Measurements from ENCODE around the gene QPRT. TPM values are rescaled to one million over a fixed set of nuclear protein-coding genes. Genes with fewer than 3 reads are reported as not detected.

QPRT gene
- total and polyA plus RNA-seq, 2 of the 13 experiments (the other 11 are each of a cell fraction or from before 2014, with no cell fraction given) = 130 to 218 TPM

GRCh38 chr16:29641561-29641960, 37.4 kb upstream of the QPRT start (continued):
- TF ChIP-seq REXO4 (CRISPR knock-in tag; IDR thresholded peaks at IDR 0.05; ENCODE audit: borderline replicate concordance) (no peak), CENPX (CRISPR knock-in tag; IDR thresholded peaks at IDR 0.05) (no peak), ZNF784 (CRISPR knock-in tag; IDR thresholded peaks at IDR 0.05; ENCODE audit: borderline replicate concordance) (no peak), ZNF432 (CRISPR knock-in tag; IDR thresholded peaks at IDR 0.05; ENCODE audit: borderline replicate concordance) (no peak), SMARCE1 (IDR thresholded peaks at IDR 0.05; ENCODE audit: borderline replicate concordance) (no peak), HOXA7 (CRISPR knock-in tag; IDR thresholded peaks at IDR 0.05) (no peak), NR0B2 (CRISPR knock-in tag; IDR thresholded peaks at IDR 0.05) (no peak), NCOR1 (IDR thresholded peaks at IDR 0.05; ENCODE audit: borderline replicate concordance, low read length) (no peak)

- in situ Hi-C loops (cut with HindIII; ENCODE audit: extremely low pct_ligation_motif_present, low pct_unique_long_range_greater_than_20kb) (no loop called here), intact Hi-C loops (cut with micrococcal nuclease; ENCODE audit: unreplicated experiment) (no loop called here)
- FAIRE-seq (no peak), DNase-seq (ENCODE audit: low spot score) (no peak), ATAC-seq (no peak)
- H3K4me2 ChIP-seq (ENCODE audit: low read depth, low read length) = no peak overlapping the region
- no peak overlapping the region for H2AFZ ChIP-seq (ENCODE audit: low read length)
- no TSS peak for BruUV-seq (replicated peaks)
- no peak overlapping the region for H3K9ac ChIP-seq (ENCODE audit: insufficient read depth, low read depth, low read length)
- H3K27me3 ChIP-seq (ENCODE audit: control insufficient read depth in 1 of 2, insufficient read depth in 2 of 2, low read length in 2 of 2) = no peaks in the 10 kb centered on the region; a peak in 1 of 5 replicates
- H4K20me1 ChIP-seq (ENCODE audit: insufficient read depth, low read length) = no peaks in the 10 kb centered on the region
- no peaks in the 10 kb centered on the region for H3K79me2 ChIP-seq (ENCODE audit: insufficient read depth, low read length)
- POLR2A ChIA-PET = interaction anchor here (1.9 kb wide), 1 partner anchor 36 kb away, joined by 15 read pairs; the partner anchor contains the start of gene QPRT
- no peak overlapping the region for H3K4me3 ChIP-seq (replicated peaks in 1 of 3; ENCODE audit: insufficient read depth in 1 of 3, low read depth in 2 of 3, low read length in 3 of 3)
- H3K36me3 ChIP-seq (replicated peaks in 1 of 2; ENCODE audit: control insufficient read depth in 1 of 2, insufficient read depth in 2 of 2, low read length in 2 of 2) = no peaks in the 10 kb centered on the region
- H3K27ac ChIP-seq (ENCODE audit: extremely low read length, insufficient read depth, low read length) = no peak overlapping the region
- H3K4me1 ChIP-seq (ENCODE audit: insufficient read depth, low read length) = peaks cover 39% of the 10 kb centered on the region
- WGBS (ENCODE audit: low lambda C conversion rate) = 80% methylated on average over 7 of the region's 7 CpGs
- CTCF ChIA-PET (ENCODE audit: low intra/inter-chr PET ratio, low total read pairs) = no interaction called here
- H3K9me3 ChIP-seq (ENCODE audit: low read length) = no peaks in the 10 kb centered on the region
- TF ChIP-seq RFXANK (CRISPR knock-in tag; IDR thresholded peaks at IDR 0.05) (no peak), ZNF761 (CRISPR knock-in tag; conservative IDR thresholded peaks at IDR 0.05) (no peak), ZNF441 (CRISPR knock-in tag; IDR thresholded peaks at IDR 0.05; ENCODE audit: borderline replicate concordance) (no peak), ZC3H13 (CRISPR knock-in tag; IDR thresholded peaks at IDR 0.05) (no peak), RNF219 (CRISPR knock-in tag; IDR thresholded peaks at IDR 0.05) (no peak), ZFP1 (CRISPR knock-in tag; IDR thresholded peaks at IDR 0.05) (no peak), ZNF749 (CRISPR knock-in tag; IDR thresholded peaks at IDR 0.05; ENCODE audit: borderline replicate concordance) (no peak), BCL3 (CRISPR knock-in tag; IDR thresholded peaks at IDR 0.05) (no peak), ELF4 (CRISPR knock-in tag; IDR thresholded peaks at IDR 0.05; ENCODE audit: borderline replicate concordance) (no peak)
Observed at GRCh38 chr16:29643596-29643995, 35.4 kb upstream of the QPRT start.
